ENCODE measurements around the gene FZR1. TPM values are rescaled to one million over a fixed set of nuclear protein-coding genes. Genes with fewer than 3 reads are reported as not detected.

FZR1 gene
- polyA plus RNA-seq, 1 experiment, result 21.2 TPM

DNA sequence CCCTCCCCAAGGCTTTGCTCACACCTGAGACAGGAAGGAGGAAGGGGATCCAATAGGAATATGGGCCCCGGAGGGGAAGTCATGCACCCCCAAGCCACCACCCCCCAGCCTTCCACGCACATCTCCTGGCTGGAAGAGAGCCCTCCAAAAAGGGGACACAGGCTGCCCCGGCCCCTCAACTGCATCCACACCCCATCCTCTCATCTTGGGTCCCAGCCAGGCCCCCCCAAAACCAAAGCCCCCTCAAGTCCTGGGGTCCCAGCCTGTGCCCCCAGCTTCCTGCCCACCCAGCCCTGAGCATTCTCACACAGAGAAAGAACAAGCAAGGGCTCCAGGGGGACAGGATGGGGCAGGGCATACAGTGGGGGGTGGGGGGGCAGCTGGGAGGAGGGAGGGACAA lies 37.9 kb upstream of the FZR1 start:
- ChIA-PET CTCF (interaction anchor here (0.5 to 1.4 kb wide), 2 partner anchors 26 to 144 kb away, joined by 3 to 8 read pairs; no protein-coding TSS in a partner anchor), POLR2A (interaction anchor here (0.6 kb wide), 1 partner anchor 17 kb away, joined by 5 read pairs; no protein-coding TSS in a partner anchor)
- TF ChIP-seq, protein P1, sequence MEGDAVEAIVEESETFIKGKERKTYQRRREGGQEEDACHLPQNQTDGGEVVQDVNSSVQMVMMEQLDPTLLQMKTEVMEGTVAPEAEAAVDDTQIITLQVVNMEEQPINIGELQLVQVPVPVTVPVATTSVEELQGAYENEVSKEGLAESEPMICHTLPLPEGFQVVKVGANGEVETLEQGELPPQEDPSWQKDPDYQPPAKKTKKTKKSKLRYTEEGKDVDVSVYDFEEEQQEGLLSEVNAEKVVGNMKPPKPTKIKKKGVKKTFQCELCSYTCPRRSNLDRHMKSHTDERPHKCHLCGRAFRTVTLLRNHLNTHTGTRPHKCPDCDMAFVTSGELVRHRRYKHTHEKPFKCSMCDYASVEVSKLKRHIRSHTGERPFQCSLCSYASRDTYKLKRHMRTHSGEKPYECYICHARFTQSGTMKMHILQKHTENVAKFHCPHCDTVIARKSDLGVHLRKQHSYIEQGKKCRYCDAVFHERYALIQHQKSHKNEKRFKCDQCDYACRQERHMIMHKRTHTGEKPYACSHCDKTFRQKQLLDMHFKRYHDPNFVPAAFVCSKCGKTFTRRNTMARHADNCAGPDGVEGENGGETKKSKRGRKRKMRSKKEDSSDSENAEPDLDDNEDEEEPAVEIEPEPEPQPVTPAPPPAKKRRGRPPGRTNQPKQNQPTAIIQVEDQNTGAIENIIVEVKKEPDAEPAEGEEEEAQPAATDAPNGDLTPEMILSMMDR (IDR thresholded peaks at IDR 0.05; ENCODE audit: low read depth, low read length), result no peak
- DNase-seq (ENCODE audit: low read depth, low spot score), result no peak
- no peaks in the 10 kb centered on the region for H3K27me3 ChIP-seq (ENCODE audit: control insufficient read depth, insufficient read depth, low read length)
- H3K27ac ChIP-seq (ENCODE audit: low read depth, low read length), result no peak overlapping the region
- peaks cover 6% of the 10 kb centered on the region for H3K9me3 ChIP-seq (ENCODE audit: control insufficient read depth, insufficient read depth, low read length)
- H3K4me3 ChIP-seq (ENCODE audit: low read depth, low read length), result no peak overlapping the region

DNA sequence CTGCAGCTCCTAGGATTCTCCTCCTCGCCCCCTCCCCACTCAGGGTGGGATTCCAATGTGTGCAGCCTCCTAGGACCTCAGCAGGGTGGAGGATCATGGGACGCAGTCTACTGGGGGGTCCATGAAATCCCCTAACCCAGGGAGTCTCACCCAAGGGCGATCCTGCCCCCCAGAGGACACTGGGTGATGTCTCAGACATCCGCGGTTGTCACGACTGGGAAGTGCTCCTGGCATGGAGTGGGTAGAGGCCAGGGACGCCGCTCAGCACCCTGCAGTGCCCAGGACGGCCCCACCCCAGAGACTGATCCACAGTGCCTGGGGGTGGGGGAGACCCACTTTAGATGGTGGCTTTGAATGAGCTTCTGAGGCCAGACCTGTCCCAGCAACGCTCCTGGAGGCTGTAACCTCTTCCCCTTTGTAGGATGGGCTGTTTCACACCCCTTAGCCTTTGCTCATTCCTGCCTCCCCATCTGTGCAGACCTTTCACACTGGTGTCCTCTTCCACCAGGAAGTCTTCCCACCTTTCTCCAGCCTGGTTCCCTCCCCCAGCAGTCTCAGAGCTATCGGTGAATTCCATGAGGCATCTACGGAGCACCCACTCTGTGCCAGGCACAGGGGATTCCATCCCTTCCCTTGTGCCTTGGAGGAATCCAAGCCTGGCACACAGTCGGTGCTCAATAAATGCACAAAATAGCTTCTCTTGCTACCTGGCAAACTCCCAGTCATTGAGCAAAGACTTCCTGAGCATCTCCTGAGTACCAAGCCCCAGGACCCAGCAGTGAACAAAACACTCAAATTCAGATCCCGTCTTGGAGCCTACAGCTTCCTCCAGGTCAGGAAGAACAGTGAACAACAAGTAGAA lies 36.2 kb upstream of the FZR1 start:
- ChIA-PET CTCF (interaction anchor here (1.0 to 4.9 kb wide), 7 partner anchors 10 to 165 kb away, joined by 3 to 77 read pairs (median 3); no protein-coding TSS in a partner anchor), POLR2A (interaction anchor here (0.8 to 1.0 kb wide), 2 partner anchors 10 to 25 kb away, joined by 6 read pairs; no protein-coding TSS in a partner anchor)
- TF ChIP-seq, protein P1 (IDR thresholded peaks at IDR 0.05; ENCODE audit: low read depth, low read length), result no peak
- Histone ChIP-seq H3K9me3 (ENCODE audit: control insufficient read depth, insufficient read depth, low read length) (peaks cover 6% of the 10 kb centered on the region), H3K27me3 (ENCODE audit: control insufficient read depth, insufficient read depth, low read length) (peaks cover under 1% of the 10 kb centered on the region), H3K4me3 (ENCODE audit: low read depth, low read length) (no peak overlapping the region), H3K27ac (ENCODE audit: low read depth, low read length) (no peak overlapping the region)
- DNase-seq (ENCODE audit: low read depth, low spot score), result no peak

DNA sequence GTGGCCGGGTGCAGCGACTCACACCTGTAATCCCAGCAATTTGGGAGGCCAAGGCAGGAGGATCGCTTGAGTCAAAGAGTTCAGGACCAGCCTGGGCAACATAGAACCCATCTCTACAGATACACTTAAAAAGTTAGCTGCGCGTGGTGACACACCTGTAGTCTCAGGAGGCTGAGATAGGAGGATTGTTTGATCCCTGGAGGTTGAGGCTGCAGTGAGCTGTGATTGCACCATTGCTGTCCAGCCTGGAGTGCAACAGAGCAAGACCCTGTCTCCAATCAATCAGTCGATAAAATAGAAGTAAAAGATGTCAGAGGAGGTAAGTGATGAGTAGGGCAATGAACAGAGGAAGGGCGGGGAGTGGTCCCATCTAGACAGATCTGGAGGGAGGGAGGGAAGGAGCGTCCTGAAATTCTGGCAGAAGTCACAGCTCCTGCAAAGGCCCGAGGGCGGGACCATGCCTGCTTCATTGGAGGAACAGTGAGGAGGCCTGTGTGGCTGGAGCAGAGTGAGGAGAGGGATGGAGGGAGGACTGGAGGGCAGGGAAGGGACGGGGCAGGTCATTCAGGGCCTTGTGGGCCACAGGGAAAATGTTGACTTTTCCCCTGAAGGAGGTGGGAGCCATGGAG lies 35.5 kb upstream of the FZR1 start:
- Histone ChIP-seq H3K4me3 (ENCODE audit: low read depth, low read length) (no peak overlapping the region), H3K27me3 (ENCODE audit: control insufficient read depth, insufficient read depth, low read length) (peaks cover 4% of the 10 kb centered on the region), H3K27ac (ENCODE audit: low read depth, low read length) (no peak overlapping the region), H3K9me3 (ENCODE audit: control insufficient read depth, insufficient read depth, low read length) (peaks cover 6% of the 10 kb centered on the region)
- CTCF ChIA-PET, result interaction anchor here (0.7 to 4.9 kb wide), 7 partner anchors 15 to 461 kb away, joined by 3 to 77 read pairs (median 3); no protein-coding TSS in a partner anchor
- no peak for DNase-seq (ENCODE audit: low read depth, low spot score)
- POLR2A ChIA-PET, result interaction anchor here (0.8 to 1.0 kb wide), 2 partner anchors 9 to 24 kb away, joined by 6 read pairs; no protein-coding TSS in a partner anchor
- TF ChIP-seq, protein P1 (IDR thresholded peaks at IDR 0.05; ENCODE audit: low read depth, low read length), result no peak

DNA sequence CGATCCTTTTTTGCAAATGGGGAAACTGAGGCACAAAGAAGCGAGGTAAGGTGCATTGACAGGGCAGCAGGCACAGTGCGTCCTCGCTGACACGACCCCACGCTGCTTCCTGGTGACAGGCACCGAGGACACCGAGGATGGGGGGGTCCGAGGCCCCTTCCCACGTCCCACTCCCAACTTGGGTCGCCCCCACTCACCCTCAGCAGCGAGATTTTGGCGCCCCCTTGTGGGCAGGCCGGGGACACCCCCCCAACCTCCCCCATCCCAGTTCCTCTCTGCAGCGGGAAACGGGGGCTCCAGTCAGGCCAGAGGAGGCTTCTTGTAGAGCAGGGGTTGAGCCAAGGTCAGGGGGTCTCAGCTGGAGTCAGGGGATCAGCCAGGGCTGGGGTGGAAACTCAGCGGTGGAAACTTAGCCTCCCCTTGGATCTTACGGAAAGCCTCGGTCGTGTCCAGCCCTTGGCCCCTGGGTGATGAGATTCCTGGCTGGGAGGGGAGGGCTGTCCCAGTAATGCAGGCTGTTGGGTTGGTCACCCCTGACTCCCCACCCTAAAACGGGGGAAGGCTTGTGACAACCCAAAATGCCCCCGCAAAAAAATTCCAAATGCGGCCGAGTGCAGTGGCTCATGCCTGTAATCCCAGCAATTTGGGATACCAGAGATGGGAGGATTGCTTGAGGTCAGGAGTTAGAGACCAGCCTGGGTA lies 34.0 kb upstream of the FZR1 start:
- peaks cover 6% of the 10 kb centered on the region for H3K9me3 ChIP-seq (ENCODE audit: control insufficient read depth, insufficient read depth, low read length)
- H3K27ac ChIP-seq (ENCODE audit: low read depth, low read length), result no peak overlapping the region
- CTCF ChIA-PET, result interaction anchor here (0.6 to 4.9 kb wide), 33 partner anchors 8 to 225 kb away, joined by 3 to 77 read pairs (median 5); partner anchors contain the start of gene SMIM44
- no peak for DNase-seq (ENCODE audit: low read depth, low spot score)
- H3K4me3 ChIP-seq (ENCODE audit: low read depth, low read length), result no peak overlapping the region
- POLR2A ChIA-PET, result no interaction called here
- peaks cover 4% of the 10 kb centered on the region for H3K27me3 ChIP-seq (ENCODE audit: control insufficient read depth, insufficient read depth, low read length)
- TF ChIP-seq, protein P1 (IDR thresholded peaks at IDR 0.05; ENCODE audit: low read depth, low read length), result peak; percentile 87

Measured in AG04450 (cell line).